ENCODE results near the gene MDP1. TPM values are rescaled to one million over a fixed set of nuclear protein-coding genes. Genes with fewer than 3 reads are reported as not detected.
"Not testable (repeated sequence)": the region's sequence is repeated elsewhere in the genome, so short reads cannot be mapped to it uniquely, and the experiment has no call there.

The MDP1 gene
- total RNA-seq, 1 donor from 2014 or later, result 21.1 TPM

DNA sequence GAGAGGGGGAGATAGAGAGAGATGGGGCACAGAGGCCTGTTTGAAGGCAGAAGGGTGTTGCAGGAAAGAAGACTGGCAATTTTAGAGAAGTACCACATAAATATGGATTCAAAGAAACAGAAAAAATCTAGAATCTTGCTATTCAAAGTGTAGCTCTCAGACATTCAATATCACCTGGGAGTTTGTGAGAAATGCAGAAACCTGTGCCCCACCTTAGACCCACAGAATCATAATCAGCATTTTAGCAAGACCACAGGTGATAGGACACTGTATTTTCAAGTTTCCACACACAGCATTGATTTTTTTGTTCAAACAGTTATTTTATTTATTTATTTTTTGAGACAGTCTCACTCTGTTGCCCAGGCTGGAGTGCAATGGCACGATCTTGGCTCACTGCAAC, 13.0 kb upstream of the MDP1 start:
- FAIRE-seq, result no peak
- TF ChIP-seq, protein P1, sequence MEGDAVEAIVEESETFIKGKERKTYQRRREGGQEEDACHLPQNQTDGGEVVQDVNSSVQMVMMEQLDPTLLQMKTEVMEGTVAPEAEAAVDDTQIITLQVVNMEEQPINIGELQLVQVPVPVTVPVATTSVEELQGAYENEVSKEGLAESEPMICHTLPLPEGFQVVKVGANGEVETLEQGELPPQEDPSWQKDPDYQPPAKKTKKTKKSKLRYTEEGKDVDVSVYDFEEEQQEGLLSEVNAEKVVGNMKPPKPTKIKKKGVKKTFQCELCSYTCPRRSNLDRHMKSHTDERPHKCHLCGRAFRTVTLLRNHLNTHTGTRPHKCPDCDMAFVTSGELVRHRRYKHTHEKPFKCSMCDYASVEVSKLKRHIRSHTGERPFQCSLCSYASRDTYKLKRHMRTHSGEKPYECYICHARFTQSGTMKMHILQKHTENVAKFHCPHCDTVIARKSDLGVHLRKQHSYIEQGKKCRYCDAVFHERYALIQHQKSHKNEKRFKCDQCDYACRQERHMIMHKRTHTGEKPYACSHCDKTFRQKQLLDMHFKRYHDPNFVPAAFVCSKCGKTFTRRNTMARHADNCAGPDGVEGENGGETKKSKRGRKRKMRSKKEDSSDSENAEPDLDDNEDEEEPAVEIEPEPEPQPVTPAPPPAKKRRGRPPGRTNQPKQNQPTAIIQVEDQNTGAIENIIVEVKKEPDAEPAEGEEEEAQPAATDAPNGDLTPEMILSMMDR (IDR thresholded peaks at IDR 0.05; ENCODE audit: insufficient read depth, low read length, severe bottlenecking), result no peak
- Histone ChIP-seq H3K27me3 (ENCODE audit: control insufficient read depth, insufficient read depth, low read length) (no peaks in the 10 kb centered on the region), H3K36me3 (ENCODE audit: control insufficient read depth, insufficient read depth, low read length) (peaks cover 3% of the 10 kb centered on the region), H3K4me3 (ENCODE audit: low read depth, low read length) (no peak overlapping the region)
- no peak for DNase-seq (ENCODE audit: low read depth)

DNA sequence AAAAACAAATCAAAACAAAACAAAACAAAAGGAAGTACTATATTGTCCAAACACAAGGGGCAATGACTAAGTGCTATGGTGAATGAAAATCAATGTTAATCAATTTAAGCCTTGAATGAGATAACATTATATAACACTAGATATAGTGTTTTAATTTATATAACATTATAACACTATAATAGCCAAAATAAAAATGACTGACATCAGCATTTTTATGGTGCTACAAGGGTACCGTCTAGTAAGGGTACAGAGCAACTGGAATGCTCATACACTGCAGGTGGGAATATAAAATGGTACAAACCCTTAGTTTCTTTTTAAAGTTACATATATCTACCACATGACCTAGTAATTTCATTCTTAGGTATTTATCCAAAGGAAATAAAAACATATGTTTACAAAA, 10.6 kb upstream of the MDP1 start:
- Histone ChIP-seq H3K36me3 (ENCODE audit: control insufficient read depth, insufficient read depth, low read length) (peaks cover 3% of the 10 kb centered on the region), H3K27me3 (ENCODE audit: control insufficient read depth, insufficient read depth, low read length) (no peaks in the 10 kb centered on the region), H3K4me3 (ENCODE audit: low read depth, low read length) (no peak overlapping the region)
- FAIRE-seq (no peak), DNase-seq (ENCODE audit: low read depth) (no peak)
- TF ChIP-seq, protein P1 (IDR thresholded peaks at IDR 0.05; ENCODE audit: insufficient read depth, low read length, severe bottlenecking), result no peak

DNA sequence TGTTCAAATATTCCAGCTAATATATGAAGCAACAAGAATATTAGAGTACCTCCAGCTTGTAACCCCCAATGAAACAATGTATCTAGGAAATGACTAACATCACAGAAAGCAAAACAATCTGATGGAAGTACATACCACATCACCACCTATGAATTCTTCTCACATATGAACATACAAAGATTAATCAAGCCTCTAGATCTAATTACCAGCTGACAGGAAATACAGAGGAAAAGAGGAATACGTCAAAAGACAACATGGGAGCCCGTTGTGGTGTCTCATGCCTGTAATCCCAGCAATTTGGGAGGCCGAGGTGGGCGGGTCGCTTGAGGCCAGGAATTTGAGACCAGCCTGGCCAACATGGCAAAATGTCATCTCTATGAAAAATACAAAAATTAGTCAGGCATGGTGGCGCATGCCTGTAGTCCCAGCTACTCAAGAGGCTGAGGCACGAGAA, 8.8 kb upstream of the MDP1 start:
- DNase-seq (ENCODE audit: low read depth) (peak; percentile 97), FAIRE-seq (no peak)
- Histone ChIP-seq H3K4me3 (ENCODE audit: low read depth, low read length) (no peak overlapping the region), H3K27me3 (ENCODE audit: control insufficient read depth, insufficient read depth, low read length) (no peaks in the 10 kb centered on the region), H3K36me3 (ENCODE audit: control insufficient read depth, insufficient read depth, low read length) (peaks cover 1% of the 10 kb centered on the region)
- TF ChIP-seq, protein P1 (IDR thresholded peaks at IDR 0.05; ENCODE audit: insufficient read depth, low read length, severe bottlenecking), result no peak

DNA sequence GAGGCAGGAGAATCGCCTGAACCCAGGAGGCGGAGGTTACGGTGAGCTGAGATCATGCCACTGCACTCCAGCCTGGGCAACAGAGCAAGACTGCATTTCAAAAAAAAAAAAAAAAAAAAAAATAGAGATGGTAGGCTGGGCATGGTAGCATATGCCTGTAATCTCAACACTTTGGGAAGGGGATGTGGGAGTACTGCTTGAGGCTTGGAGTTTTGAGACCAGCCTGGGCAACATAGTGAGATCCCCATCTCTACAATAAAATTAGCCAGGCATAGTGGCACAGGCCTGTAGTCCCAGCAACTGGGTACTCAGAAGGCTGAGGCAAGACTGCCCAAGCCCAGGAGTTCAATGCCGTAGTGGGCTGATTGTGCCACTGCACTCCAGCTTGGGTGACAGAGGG, 7.1 kb upstream of the MDP1 start:
- not testable (repeated sequence) for FAIRE-seq; H3K4me3 ChIP-seq (ENCODE audit: low read depth, low read length); DNase-seq (ENCODE audit: low read depth); H3K27me3 ChIP-seq (ENCODE audit: control insufficient read depth, insufficient read depth, low read length); H3K36me3 ChIP-seq (ENCODE audit: control insufficient read depth, insufficient read depth, low read length)

DNA sequence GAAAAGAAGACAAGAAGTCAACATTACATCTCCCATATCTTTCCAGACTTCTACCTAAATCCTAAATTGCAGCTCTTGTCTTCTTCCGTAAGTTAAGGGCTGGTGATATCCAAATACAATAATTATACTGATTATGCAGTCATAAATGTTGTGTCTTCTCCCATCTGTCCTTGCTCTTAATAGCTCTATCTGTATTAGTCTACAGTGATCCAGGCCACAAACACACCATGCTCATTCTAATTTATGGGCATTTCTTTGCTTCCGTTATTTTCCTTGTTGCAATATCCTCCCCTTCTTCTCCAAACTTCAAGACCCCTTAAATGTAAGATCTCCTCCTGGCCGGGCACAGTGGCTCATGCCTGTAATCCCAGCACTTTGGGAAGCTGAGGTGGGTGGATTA, 3.7 kb upstream of the MDP1 start:
- FAIRE-seq (no peak), DNase-seq (ENCODE audit: low read depth) (no peak)
- Histone ChIP-seq H3K27me3 (ENCODE audit: control insufficient read depth, insufficient read depth, low read length) (no peaks in the 10 kb centered on the region), H3K4me3 (ENCODE audit: low read depth, low read length) (no peak overlapping the region), H3K36me3 (ENCODE audit: control insufficient read depth, insufficient read depth, low read length) (peaks cover 1% of the 10 kb centered on the region)
- TF ChIP-seq, protein P1 (IDR thresholded peaks at IDR 0.05; ENCODE audit: insufficient read depth, low read length, severe bottlenecking), result no peak

DNA sequence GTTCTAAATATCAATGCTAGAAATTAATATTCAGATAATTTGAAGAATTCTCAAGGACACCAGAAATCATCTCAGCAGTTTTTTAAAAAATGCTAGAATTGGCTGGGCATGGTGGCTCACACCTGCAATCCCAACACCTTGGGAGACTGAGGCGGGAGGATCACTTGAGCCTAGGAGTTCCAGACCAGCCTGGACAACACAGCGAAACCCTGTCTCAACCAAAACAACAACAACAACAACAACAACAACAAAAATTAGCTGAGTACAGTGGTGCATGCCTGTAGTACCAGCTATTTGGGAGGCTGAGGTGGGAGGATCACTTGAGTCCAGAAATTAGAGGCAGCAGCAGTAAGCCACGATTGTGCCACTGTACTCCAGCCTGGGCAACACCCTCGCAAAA, 3.2 kb upstream of the MDP1 start:
- no peak for DNase-seq (ENCODE audit: low read depth)
- no peak for FAIRE-seq

DNA sequence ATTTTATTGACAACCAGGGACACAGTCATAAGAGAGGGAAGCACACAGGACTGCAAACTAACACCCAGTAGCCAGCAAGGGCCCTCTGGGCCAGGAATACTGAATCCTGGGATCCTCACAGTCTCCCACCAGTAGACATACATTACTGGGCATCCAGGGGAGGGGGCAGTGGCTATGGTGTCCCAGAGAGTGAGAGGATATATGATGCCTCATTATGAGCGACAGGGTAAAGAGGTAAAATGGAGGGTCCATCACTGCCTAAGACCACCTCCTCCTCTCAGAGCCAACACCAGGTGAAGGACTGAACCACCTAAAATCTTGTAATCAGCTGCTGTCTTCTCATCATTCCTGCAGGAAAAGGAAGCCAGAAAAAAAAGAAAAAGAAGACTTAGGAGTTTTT, 1.0 kb upstream of the MDP1 start:
- not testable (repeated sequence) for FAIRE-seq; H3K36me3 ChIP-seq (ENCODE audit: control insufficient read depth, insufficient read depth, low read length); DNase-seq (ENCODE audit: low read depth); H3K4me3 ChIP-seq (ENCODE audit: low read depth, low read length); H3K27me3 ChIP-seq (ENCODE audit: control insufficient read depth, insufficient read depth, low read length)

More for the DNA sequence above, 3.2 kb upstream of the MDP1 start:
- Histone ChIP-seq H3K36me3 (ENCODE audit: control insufficient read depth, insufficient read depth, low read length) (peaks cover 1% of the 10 kb centered on the region), H3K4me3 (ENCODE audit: low read depth, low read length) (no peak overlapping the region), H3K27me3 (ENCODE audit: control insufficient read depth, insufficient read depth, low read length) (no peaks in the 10 kb centered on the region)
- TF ChIP-seq, protein P1 (IDR thresholded peaks at IDR 0.05; ENCODE audit: insufficient read depth, low read length, severe bottlenecking), result no peak
